Upper lobe of left lung (tissue), 6 donors: ENCODE results near the gene SETBP1. TPM values are rescaled to one million over a fixed set of nuclear protein-coding genes. Genes with fewer than 3 reads are reported as not detected.

ENCODE experiments used
- ATAC-seq, 2 donors: fragments of 200-7000 bp; cut with Tn5 transposase; one replicate each; pipeline ENCODE4 v1.9.1; 2022; ENCODE audit warnings: mild to moderate bottlenecking in 2 of 2, moderate library complexity in 2 of 2; ENCODE audit not compliant: low FRiP score in 2 of 2
- DNase-seq, 2 donors: peaks; one replicate each; pipeline ENCODE4 v3.0.0-alpha.2; 2019 to 2020
- H3K27ac ChIP-seq, 4 donors: fragments of 200-600 bp; sonication (generic); one replicate each; pipeline ENCODE4 v1.5.1; 2016 to 2019
- H3K27me3 ChIP-seq, 4 donors: fragments of 200-600 bp; sonication (generic); one replicate each; pipeline ENCODE4 v1.5.1; 2017 to 2019
- H3K36me3 ChIP-seq, 4 donors: fragments of 200-600 bp; sonication (generic); one replicate each; pipeline ENCODE4 v1.5.1; 2016 to 2019
- H3K4me1 ChIP-seq, 4 donors: fragments of 200-600 bp; sonication (generic); one replicate each; pipeline ENCODE4 v1.5.1; 2018 to 2019
- H3K4me3 ChIP-seq, 4 donors: fragments of 200-600 bp; sonication (generic); one replicate each; pipeline ENCODE4 v1.5.1; 2017 to 2019; ENCODE audit warnings: mild to moderate bottlenecking in 2 of 4, moderate library complexity in 1 of 4
- H3K9me3 ChIP-seq, 4 donors: fragments of 200-600 bp; sonication (generic); one replicate each; pipeline ENCODE4 v1.5.1; 2018 to 2019
- CTCF ChIP-seq, 6 experiments: fragments of 450-650 bp in 4 of 6; fragments of 200-600 bp in 2 of 6; sonication (generic) in 2 of 6; IDR thresholded peaks; one replicate each; pipeline ENCODE4 v1.5.1; 2016 to 2019; ENCODE audit warnings: antibody characterized with exemption in 6 of 6
- EP300 ChIP-seq, 4 donors: sonication (generic); formaldehyde crosslinking; IDR thresholded peaks; one replicate each; pipeline ENCODE4 v1.5.1; 2017; ENCODE audit warnings: antibody characterized with exemption in 4 of 4, control low read depth in 2 of 4
- POLR2A ChIP-seq, 4 donors: fragments of 450-650 bp; IDR thresholded peaks; one replicate each; pipeline ENCODE4 v1.5.1; 2016 to 2017; ENCODE audit warnings: antibody characterized with exemption in 4 of 4, mild to moderate bottlenecking in 2 of 4
- POLR2AphosphoS5 ChIP-seq, 2 donors: sonication (generic); formaldehyde crosslinking; IDR thresholded peaks; one replicate each; pipeline ENCODE4 v1.5.1; 2017; ENCODE audit warnings: antibody characterized with exemption in 2 of 2
- WGBS, 2 donors: methylation state at CpG; one replicate each; pipeline ENCODE4 v1.1.5; 2017 to 2018; 5-methylcytosine and 5-hydroxymethylcytosine counted together
- total RNA-seq, 6 donors: library from RNA; depleted of rRNA in 4 of 6; stranded (reverse); fragments of >200 nt in 4 of 6; gene quantifications; one replicate each; pipeline versions ENCODE4 v1.1.0 to v1.2.1, GENCODE V29; 2016 to 2021
- donor health status: DM: no; HTN: no; CAD: no; lungs with moderate emphysema.
- donor health status: DM: no; HTN: yes; CAD: no; lungs with severe emphysema.

Gene SETBP1
- total RNA-seq, 6 donors from 2014 or later = 11.7 to 38.8 (median 16.6) TPM

DNA sequence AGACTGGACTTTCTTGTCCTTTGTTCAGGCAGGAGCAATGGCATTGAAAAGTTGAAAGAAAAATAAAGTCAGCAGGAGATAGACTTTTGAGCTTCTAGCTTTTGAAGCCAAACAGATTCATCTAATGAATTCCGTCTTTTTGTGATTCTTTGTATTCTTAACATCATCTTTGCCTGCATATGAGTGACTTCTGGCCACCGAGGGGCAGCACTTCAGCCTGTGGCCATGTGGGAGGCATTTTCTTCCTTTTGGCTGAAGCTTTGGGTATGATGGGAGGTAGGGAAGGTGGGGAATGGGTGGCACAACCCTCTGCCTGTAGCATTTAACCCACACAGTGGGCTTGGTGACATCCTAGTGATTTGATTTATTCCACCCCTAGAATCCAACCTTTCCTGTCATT, 220.6 kb downstream of the SETBP1 start:
- TF ChIP-seq CTCF (IDR thresholded peaks at IDR 0.05) (no peak), POLR2A (IDR thresholded peaks at IDR 0.05) (no peak), EP300 (IDR thresholded peaks at IDR 0.05) (no peak), POLR2AphosphoS5 (IDR thresholded peaks at IDR 0.05) (no peak)
- Histone ChIP-seq H3K27ac (no peak overlapping the region), H3K4me1 (peaks cover 0 to 6% (median 2%) of the 10 kb centered on the region in 4 donors), H3K9me3 (no peaks in the 10 kb centered on the region), H3K4me3 (no peak overlapping the region), H3K36me3 (no peaks in the 10 kb centered on the region), H3K27me3 (no peaks in the 10 kb centered on the region)
- ATAC-seq (no peak), DNase-seq (no peak)
- 94 to 96% methylated on average over 2 of the region's 2 CpGs for WGBS, 2 donors

DNA sequence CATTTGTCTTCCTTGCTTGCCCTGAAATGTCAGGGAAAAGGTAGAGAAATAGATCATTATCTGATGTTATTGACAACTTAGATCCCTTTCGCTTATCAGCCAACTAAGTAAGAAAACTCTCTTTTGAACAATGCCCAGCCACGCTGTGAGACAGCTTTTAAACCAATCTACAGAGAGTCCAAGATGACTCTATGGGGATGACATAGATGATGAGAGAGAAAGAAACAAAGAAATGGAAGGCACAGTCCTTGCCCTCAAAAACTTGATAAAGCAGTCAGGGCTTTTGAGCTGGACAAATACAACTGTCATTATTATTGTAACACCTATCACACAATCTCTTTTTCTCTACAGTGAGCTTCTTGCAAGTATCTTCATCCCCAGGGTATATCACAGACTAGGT, 222.6 kb downstream of the SETBP1 start:
- TF ChIP-seq POLR2A (IDR thresholded peaks at IDR 0.05) = no peak
- no peak for TF ChIP-seq CTCF (IDR thresholded peaks at IDR 0.05)
- TF ChIP-seq EP300 (IDR thresholded peaks at IDR 0.05) = no peak
- no peak for TF ChIP-seq POLR2AphosphoS5 (IDR thresholded peaks at IDR 0.05)
- H3K9me3 ChIP-seq = no peaks in the 10 kb centered on the region
- WGBS, 2 donors = 88 to 100% methylated on average over 2 of the region's 2 CpGs
- H3K27ac ChIP-seq = no peak overlapping the region
- H3K36me3 ChIP-seq = no peaks in the 10 kb centered on the region
- peaks cover 0 to 5% (median 2%) of the 10 kb centered on the region in 4 donors for H3K4me1 ChIP-seq
- no peaks in the 10 kb centered on the region for H3K27me3 ChIP-seq
- H3K4me3 ChIP-seq = no peak overlapping the region
- ATAC-seq (no peak), DNase-seq (no peak)

DNA sequence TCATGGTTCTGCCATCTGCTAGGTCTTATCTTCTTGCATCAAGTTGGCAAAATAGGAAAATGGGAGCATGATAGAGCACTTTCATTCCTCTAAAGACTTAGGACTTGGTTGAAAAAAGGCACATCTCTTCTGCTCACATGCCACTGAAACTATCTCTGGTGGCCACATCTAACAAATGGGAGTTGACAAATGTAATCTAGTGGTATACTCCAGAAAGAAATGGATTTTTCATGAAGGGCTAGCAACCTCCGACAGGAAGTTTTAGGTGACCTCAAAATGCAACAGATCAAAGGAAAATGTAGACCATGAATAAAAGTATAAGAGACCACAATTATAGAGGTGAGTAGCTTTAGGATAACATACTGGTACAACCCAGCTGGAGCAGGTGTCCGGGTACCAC, 224.1 kb downstream of the SETBP1 start:
- no peaks in the 10 kb centered on the region for H3K27me3 ChIP-seq
- TF ChIP-seq POLR2A (IDR thresholded peaks at IDR 0.05) (no peak), CTCF (IDR thresholded peaks at IDR 0.05) (no peak), POLR2AphosphoS5 (IDR thresholded peaks at IDR 0.05) (no peak), EP300 (IDR thresholded peaks at IDR 0.05) (no peak)
- H3K4me3 ChIP-seq = no peak overlapping the region
- WGBS, 2 donors = 90 to 92% methylated on average over 2 of the region's 2 CpGs
- H3K36me3 ChIP-seq = no peaks in the 10 kb centered on the region
- H3K27ac ChIP-seq = no peak overlapping the region
- H3K4me1 ChIP-seq = no peaks in the 10 kb centered on the region
- no peak for DNase-seq
- ATAC-seq = no peak
- no peaks in the 10 kb centered on the region for H3K9me3 ChIP-seq

GRCh38 chr18:44909191-44909719, 228.6 kb downstream of the SETBP1 start:
- H3K27ac ChIP-seq = no peak overlapping the region
- no peaks in the 10 kb centered on the region for H3K9me3 ChIP-seq
- DNase-seq (no peak), ATAC-seq (no peak)
- H3K4me1 ChIP-seq = no peaks in the 10 kb centered on the region
- 55 to 67% methylated on average over 5 of the region's 5 CpGs for WGBS, 2 donors
- H3K27me3 ChIP-seq = no peaks in the 10 kb centered on the region
- H3K36me3 ChIP-seq = no peaks in the 10 kb centered on the region
- TF ChIP-seq POLR2AphosphoS5 (IDR thresholded peaks at IDR 0.05) (no peak), EP300 (IDR thresholded peaks at IDR 0.05) (no peak), CTCF (IDR thresholded peaks at IDR 0.05) (no peak), POLR2A (IDR thresholded peaks at IDR 0.05) (no peak)
- no peak overlapping the region for H3K4me3 ChIP-seq

DNA sequence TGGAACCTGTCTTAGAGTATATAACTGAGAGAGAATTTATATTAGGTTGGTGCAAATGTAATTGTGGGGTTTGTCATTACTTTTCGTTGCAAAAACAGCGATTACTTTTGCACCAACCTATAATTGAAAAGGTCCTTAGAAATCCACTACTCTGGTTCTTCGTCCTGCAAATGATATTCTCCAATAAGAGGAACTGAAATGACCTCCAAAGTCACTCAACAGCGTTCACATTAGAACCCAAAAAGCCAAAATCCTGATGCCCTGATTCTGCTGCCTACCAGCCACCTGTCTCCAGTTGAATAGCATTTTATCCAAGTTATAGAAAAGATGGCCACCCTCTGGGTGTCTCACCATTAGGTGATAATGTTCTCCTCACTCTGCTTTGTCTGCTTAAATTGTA, 230.6 kb downstream of the SETBP1 start:
- H3K9me3 ChIP-seq = no peaks in the 10 kb centered on the region
- peaks cover 0 to 5% (median 0%) of the 10 kb centered on the region in 4 donors for H3K4me1 ChIP-seq
- no peaks in the 10 kb centered on the region for H3K27me3 ChIP-seq
- ATAC-seq = no peak
- TF ChIP-seq EP300 (IDR thresholded peaks at IDR 0.05) (no peak), POLR2A (IDR thresholded peaks at IDR 0.05) (no peak), CTCF (IDR thresholded peaks at IDR 0.05) (no peak), POLR2AphosphoS5 (IDR thresholded peaks at IDR 0.05) (no peak)
- no peak overlapping the region for H3K27ac ChIP-seq
- H3K4me3 ChIP-seq = no peak overlapping the region
- no peak for DNase-seq
- 96 to 98% methylated on average over 4 of the region's 4 CpGs for WGBS, 2 donors
- no peaks in the 10 kb centered on the region for H3K36me3 ChIP-seq
